GM12891 (cell line): Measurements from ENCODE around the gene LHFPL2.

Experiments used
- SPI1 ChIP-seq: IDR thresholded peaks from 2 replicates; pipeline ENCODE4 v1.6.1; 2011; ENCODE audit warnings: low read depth, low read length, control low read depth
- TAF1 ChIP-seq: IDR thresholded peaks from 2 replicates; pipeline ENCODE4 v1.6.1; 2011; ENCODE audit warnings: low read depth, low read length, control low read depth

- no peak for TF ChIP-seq TAF1
- no peak for TF ChIP-seq SPI1
Observed at GRCh38 chr5:78602400-78602799, 46.2 kb downstream of the LHFPL2 start.
